Lower leg skin (tissue), 3 donors: Measurements from ENCODE around the gene POLN.

Experiments used
- POLR2A ChIP-seq, 2 donors: fragments of 450-650 bp; IDR thresholded peaks; one replicate each; pipeline ENCODE4 v1.6.1; 2016 to 2017; ENCODE audit warnings: antibody characterized with exemption in 2 of 2, mild to moderate bottlenecking in 1 of 2, moderate library complexity in 1 of 2
- TF ChIP-seq, protein P1 (sequence below), 3 donors: fragments of 450-650 bp; IDR thresholded peaks; one replicate each; pipeline ENCODE4 v1.5.1; 2016; ENCODE audit warnings: antibody characterized with exemption in 3 of 3, mild to moderate bottlenecking in 3 of 3, moderate library complexity in 2 of 3

DNA sequence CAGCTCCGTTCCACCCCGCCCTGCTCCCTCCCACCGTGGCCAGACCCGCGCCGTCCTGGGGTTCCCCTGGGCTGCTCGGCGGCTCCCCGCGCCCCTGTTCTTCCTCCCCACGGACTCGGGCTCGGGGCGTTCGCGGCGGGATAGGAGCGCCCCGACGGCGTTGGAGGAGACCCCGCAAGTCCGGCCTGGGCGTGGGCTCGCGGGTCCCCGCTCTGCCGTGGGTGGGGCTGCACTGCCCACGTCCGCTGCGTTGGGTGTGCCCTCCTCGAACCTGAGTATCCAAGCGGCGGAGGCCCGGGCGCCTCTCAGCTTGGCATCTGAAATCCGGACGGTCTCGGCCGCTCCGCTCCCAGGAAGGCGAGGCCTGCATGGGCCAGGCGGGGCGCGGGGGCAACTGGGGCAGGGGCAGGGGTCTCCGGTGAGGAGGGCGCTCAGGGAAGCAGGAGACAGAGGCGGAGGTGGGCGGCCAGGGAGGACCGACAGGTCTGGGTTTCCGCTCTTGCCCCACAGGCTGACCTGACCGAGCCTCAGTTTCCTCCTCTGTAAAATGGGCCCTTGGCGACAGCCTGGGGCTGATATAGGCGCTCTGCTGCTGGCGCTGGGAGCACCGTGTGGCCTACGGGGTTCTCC is 194.8 kb downstream of the POLN start:
- TF ChIP-seq, protein P1, sequence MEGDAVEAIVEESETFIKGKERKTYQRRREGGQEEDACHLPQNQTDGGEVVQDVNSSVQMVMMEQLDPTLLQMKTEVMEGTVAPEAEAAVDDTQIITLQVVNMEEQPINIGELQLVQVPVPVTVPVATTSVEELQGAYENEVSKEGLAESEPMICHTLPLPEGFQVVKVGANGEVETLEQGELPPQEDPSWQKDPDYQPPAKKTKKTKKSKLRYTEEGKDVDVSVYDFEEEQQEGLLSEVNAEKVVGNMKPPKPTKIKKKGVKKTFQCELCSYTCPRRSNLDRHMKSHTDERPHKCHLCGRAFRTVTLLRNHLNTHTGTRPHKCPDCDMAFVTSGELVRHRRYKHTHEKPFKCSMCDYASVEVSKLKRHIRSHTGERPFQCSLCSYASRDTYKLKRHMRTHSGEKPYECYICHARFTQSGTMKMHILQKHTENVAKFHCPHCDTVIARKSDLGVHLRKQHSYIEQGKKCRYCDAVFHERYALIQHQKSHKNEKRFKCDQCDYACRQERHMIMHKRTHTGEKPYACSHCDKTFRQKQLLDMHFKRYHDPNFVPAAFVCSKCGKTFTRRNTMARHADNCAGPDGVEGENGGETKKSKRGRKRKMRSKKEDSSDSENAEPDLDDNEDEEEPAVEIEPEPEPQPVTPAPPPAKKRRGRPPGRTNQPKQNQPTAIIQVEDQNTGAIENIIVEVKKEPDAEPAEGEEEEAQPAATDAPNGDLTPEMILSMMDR (IDR thresholded peaks at IDR 0.05), result no peak
- TF ChIP-seq POLR2A (IDR thresholded peaks at IDR 0.05), result no peak
